Panc1 (cell line): Measurements from ENCODE around the gene MAP3K14. TPM values are rescaled to one million over a fixed set of nuclear protein-coding genes. Genes with fewer than 3 reads are reported as not detected.

Experiments
- ATAC-seq: fragments of 200-7000 bp; cut with Tn5 transposase; 2 replicates; pipeline ENCODE4 v1.9.1; 2020; ENCODE audit warnings: mild to moderate bottlenecking, moderate library complexity
- BruUV-seq: library from RNA; stranded (reverse); fragments of 400-500 nt; replicated peaks from 2 replicates; lab custom pipeline; 2021; lab: Mats Ljungman, UMichigan
- CTCF ChIA-PET: fragments of 300-600 bp; sonication (Branson Sonifier 250); formaldehyde crosslinking; loops from one replicate; lab custom pipeline; 2022; ENCODE audit warnings: antibody characterized with exemption; lab: Charles Lee
- POLR2A ChIA-PET: fragments of 300-600 bp; sonication (Branson Sonifier 250); formaldehyde crosslinking; loops from one replicate; lab custom pipeline; 2022; ENCODE audit warnings: antibody characterized with exemption; lab: Charles Lee
- DNase-seq: peaks from one replicate; pipeline ENCODE4 v3.0.0-alpha.2; 2010; ENCODE audit warnings: low read depth, low spot score
- H3K27ac ChIP-seq: 2 replicates; pipeline ENCODE4 v1.5.1; 2011; ENCODE audit warnings: mild to moderate bottlenecking, low read length, inconsistent platforms
- H3K27me3 ChIP-seq: fragments of 200-500 bp; sonication (Bioruptor generic); 2 replicates; pipeline ENCODE4 v1.6.0; 2014; ENCODE audit warnings: low read length, inconsistent platforms; ENCODE audit not compliant: control insufficient read depth, insufficient read depth
- H3K36me3 ChIP-seq: fragments of 200-500 bp; sonication (Bioruptor generic); 2 replicates; pipeline ENCODE4 v1.5.1; 2014; ENCODE audit warnings: inconsistent platforms, mild to moderate bottlenecking, low read length, moderate library complexity; ENCODE audit not compliant: control insufficient read depth, insufficient read depth
- H3K4me1 ChIP-seq: 2 replicates; pipeline ENCODE4 v1.5.1; 2011; ENCODE audit warnings: inconsistent platforms, mild to moderate bottlenecking, low read length, moderate library complexity; ENCODE audit not compliant: control insufficient read depth, insufficient read depth
- H3K4me3 ChIP-seq, 2 experiments: 2 replicates each; pipeline ENCODE4 v1.5.1; 2011 to 2012; ENCODE audit warnings: low read depth in 2 of 2, low read length in 2 of 2, mild to moderate bottlenecking in 2 of 2, inconsistent platforms in 1 of 2, moderate library complexity in 1 of 2
- H3K9me3 ChIP-seq: fragments of 200-500 bp; sonication (Bioruptor generic); 2 replicates; pipeline ENCODE4 v1.5.1; 2014; ENCODE audit warnings: low read depth, mild to moderate bottlenecking, inconsistent platforms, low read length, moderate library complexity; ENCODE audit not compliant: control insufficient read depth, insufficient read depth
- POLR2AphosphoS5 ChIP-seq: IDR thresholded peaks from 2 replicates; pipeline ENCODE4 v1.6.1; 2012; ENCODE audit warnings: mild to moderate bottlenecking, low read depth, low read length, moderate library complexity
- SIN3A ChIP-seq: IDR thresholded peaks from 2 replicates; pipeline ENCODE4 v1.6.1; 2012; ENCODE audit warnings: low read depth, mild to moderate bottlenecking, low read length, moderate library complexity, borderline replicate concordance; ENCODE audit not compliant: insufficient read depth
- TCF7L2 ChIP-seq: IDR thresholded peaks from 2 replicates; pipeline ENCODE4 v1.6.1; 2011; ENCODE audit warnings: mild to moderate bottlenecking, low read depth, low read length, inconsistent platforms
- in situ Hi-C: cut with HindIII; loops from 2 replicates; pipeline ENCODE4 v1.10.0; 2016; ENCODE audit warnings: low sequenced_read_pairs, low pct_unique_long_range_greater_than_20kb
- intact Hi-C: fragments of 100-400 bp; cut with micrococcal nuclease; formaldehyde crosslinking; loops from one replicate; pipeline ENCODE4 v1.10.0; 2022; ENCODE audit not compliant: unreplicated experiment
- total RNA-seq: library from RNA; stranded (reverse); gene quantifications from one replicate; pipeline ENCODE4 v1.2.1, GENCODE V29; 2021; ENCODE audit not compliant: unreplicated experiment
- TF ChIP-seq, protein P1 (sequence below), 2 experiments: IDR thresholded peaks; 2 replicates each; pipeline ENCODE4 v1.6.1; 2011 to 2012; ENCODE audit warnings: low read depth in 2 of 2, control low read depth in 1 of 2, low read length in 1 of 2, mild to moderate bottlenecking in 1 of 2, moderate library complexity in 1 of 2; ENCODE audit not compliant: insufficient read depth in 1 of 2
- TF ChIP-seq, protein P2 (sequence below): fragments of 450-650 bp; IDR thresholded peaks from 2 replicates; pipeline ENCODE4 v1.5.1; 2017; ENCODE audit warnings: mild to moderate bottlenecking

MAP3K14 gene
- total RNA-seq, 1 experiment from 2014 or later = 80.8 TPM

DNA sequence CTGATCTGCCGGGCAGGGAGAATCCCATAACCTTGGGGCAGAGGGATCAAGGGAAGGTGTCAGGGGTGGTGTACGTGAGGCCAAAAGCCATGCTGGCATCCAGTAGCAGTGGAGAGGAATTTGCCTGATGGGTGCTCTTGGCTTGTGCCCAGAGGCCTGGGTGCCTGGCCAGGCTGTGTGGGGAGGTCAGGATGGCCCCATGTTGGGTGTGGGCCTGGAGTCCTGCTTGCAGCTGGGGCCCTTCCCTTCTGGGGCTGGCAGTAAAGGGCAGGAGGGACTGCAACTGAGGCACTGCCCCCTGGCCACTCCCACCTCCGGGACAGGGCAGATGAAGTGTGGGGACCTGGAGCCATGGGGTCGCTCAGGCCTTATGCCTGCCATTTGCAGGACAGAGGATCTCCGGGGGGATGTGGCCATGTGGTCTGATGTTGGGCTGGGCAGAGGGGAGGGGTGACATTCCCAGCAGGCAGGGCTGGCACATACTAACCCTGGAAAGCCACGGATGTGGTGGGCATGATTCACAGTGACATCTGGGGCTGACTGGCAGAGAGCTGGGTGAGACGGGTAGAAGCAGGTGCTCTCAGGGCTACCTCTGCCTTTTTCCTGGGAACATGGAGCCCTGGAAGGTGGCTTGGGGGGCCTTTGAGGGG, 91.6 kb downstream of the MAP3K14 start:
- no peaks in the 10 kb centered on the region for H3K36me3 ChIP-seq
- H3K9me3 ChIP-seq = no peaks in the 10 kb centered on the region
- ChIA-PET CTCF (no interaction called here), POLR2A (no interaction called here)
- peak; percentile 15; the same call in 1 of the 2 replicates for ATAC-seq
- no TSS peak for BruUV-seq
- no peak for DNase-seq
- TF ChIP-seq TCF7L2 = no peak
- TF ChIP-seq POLR2AphosphoS5 = no peak
- TF ChIP-seq, protein P1, sequence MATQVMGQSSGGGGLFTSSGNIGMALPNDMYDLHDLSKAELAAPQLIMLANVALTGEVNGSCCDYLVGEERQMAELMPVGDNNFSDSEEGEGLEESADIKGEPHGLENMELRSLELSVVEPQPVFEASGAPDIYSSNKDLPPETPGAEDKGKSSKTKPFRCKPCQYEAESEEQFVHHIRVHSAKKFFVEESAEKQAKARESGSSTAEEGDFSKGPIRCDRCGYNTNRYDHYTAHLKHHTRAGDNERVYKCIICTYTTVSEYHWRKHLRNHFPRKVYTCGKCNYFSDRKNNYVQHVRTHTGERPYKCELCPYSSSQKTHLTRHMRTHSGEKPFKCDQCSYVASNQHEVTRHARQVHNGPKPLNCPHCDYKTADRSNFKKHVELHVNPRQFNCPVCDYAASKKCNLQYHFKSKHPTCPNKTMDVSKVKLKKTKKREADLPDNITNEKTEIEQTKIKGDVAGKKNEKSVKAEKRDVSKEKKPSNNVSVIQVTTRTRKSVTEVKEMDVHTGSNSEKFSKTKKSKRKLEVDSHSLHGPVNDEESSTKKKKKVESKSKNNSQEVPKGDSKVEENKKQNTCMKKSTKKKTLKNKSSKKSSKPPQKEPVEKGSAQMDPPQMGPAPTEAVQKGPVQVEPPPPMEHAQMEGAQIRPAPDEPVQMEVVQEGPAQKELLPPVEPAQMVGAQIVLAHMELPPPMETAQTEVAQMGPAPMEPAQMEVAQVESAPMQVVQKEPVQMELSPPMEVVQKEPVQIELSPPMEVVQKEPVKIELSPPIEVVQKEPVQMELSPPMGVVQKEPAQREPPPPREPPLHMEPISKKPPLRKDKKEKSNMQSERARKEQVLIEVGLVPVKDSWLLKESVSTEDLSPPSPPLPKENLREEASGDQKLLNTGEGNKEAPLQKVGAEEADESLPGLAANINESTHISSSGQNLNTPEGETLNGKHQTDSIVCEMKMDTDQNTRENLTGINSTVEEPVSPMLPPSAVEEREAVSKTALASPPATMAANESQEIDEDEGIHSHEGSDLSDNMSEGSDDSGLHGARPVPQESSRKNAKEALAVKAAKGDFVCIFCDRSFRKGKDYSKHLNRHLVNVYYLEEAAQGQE (IDR thresholded peaks at IDR 0.05; ENCODE audit: insufficient read depth in 1 of 2, low read depth in 2 of 2, low read length in 1 of 2) = no peak
- TF ChIP-seq, protein P2, sequence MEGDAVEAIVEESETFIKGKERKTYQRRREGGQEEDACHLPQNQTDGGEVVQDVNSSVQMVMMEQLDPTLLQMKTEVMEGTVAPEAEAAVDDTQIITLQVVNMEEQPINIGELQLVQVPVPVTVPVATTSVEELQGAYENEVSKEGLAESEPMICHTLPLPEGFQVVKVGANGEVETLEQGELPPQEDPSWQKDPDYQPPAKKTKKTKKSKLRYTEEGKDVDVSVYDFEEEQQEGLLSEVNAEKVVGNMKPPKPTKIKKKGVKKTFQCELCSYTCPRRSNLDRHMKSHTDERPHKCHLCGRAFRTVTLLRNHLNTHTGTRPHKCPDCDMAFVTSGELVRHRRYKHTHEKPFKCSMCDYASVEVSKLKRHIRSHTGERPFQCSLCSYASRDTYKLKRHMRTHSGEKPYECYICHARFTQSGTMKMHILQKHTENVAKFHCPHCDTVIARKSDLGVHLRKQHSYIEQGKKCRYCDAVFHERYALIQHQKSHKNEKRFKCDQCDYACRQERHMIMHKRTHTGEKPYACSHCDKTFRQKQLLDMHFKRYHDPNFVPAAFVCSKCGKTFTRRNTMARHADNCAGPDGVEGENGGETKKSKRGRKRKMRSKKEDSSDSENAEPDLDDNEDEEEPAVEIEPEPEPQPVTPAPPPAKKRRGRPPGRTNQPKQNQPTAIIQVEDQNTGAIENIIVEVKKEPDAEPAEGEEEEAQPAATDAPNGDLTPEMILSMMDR = no peak
- intact Hi-C loops (no loop called here), in situ Hi-C loops (no loop called here)
- peak overlapping the region; percentile 96 for H3K27ac ChIP-seq
- no peaks in the 10 kb centered on the region for H3K27me3 ChIP-seq
- H3K4me1 ChIP-seq = peaks cover 63% of the 10 kb centered on the region
- no peak overlapping the region for H3K4me3 ChIP-seq

DNA sequence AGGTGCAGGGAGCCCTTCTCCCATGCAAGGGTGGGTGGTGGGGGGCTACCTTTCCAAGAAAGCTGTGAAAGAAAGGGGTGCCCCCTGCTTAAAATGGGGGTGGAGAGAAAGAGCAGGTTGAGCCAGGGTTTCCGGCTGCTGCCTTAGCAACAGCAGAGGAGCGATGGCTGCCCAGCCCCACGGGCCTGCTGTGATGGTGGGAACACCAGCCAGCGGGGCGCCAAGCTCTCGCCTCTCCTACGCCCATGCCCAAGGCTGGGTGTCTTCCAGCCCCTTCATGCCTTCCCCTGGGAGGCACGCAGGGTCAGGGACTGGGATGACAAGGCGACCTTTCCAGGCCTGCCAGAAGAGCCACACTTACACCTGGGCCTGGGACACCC, 92.2 kb downstream of the MAP3K14 start:
- Histone ChIP-seq H3K9me3 (no peaks in the 10 kb centered on the region), H3K27me3 (no peaks in the 10 kb centered on the region), H3K36me3 (no peaks in the 10 kb centered on the region), H3K27ac (peak overlapping the region; percentile 96), H3K4me3 (no peak overlapping the region), H3K4me1 (peaks cover 62% of the 10 kb centered on the region)
- DNase-seq (no peak), ATAC-seq (no peak)
- in situ Hi-C loops = no loop called here
- POLR2A ChIA-PET = no interaction called here
- no TSS peak for BruUV-seq
- CTCF ChIA-PET = no interaction called here
- no peak for TF ChIP-seq SIN3A
- TF ChIP-seq, protein P1 (IDR thresholded peaks at IDR 0.05; ENCODE audit: insufficient read depth in 1 of 2, low read depth in 2 of 2, low read length in 1 of 2) = no peak
- no peak for TF ChIP-seq TCF7L2
- no peak for TF ChIP-seq POLR2AphosphoS5
- TF ChIP-seq, protein P2 = no peak
- intact Hi-C loops = no loop called here
